GM23248 (cell line): ENCODE results near the gene FBH1.
"Not testable (repeated sequence)": the region's sequence is repeated elsewhere in the genome, so short reads cannot be mapped to it uniquely, and the experiment has no call there.

ENCODE experiments used
- EZH2 ChIP-seq: fragments of 200-600 bp; sonication (generic); IDR thresholded peaks from 2 replicates; pipeline ENCODE4 v1.6.1; 2018; ENCODE audit warnings: antibody characterized with exemption, mild to moderate bottlenecking; ENCODE audit not compliant: insufficient read depth, poor library complexity, severe bottlenecking
- EZH2phosphoT487 ChIP-seq: fragments of 200-600 bp; sonication (generic); IDR thresholded peaks from 2 replicates; pipeline ENCODE4 v1.6.1; 2018; ENCODE audit warnings: antibody characterized with exemption, moderate library complexity, mild to moderate bottlenecking, low read depth; ENCODE audit not compliant: insufficient read depth

- TF ChIP-seq EZH2, EZH2phosphoT487: not testable (repeated sequence)
Observed at GRCh38 chr10:5908676-5909075, 18.6 kb downstream of the FBH1 start.
